ENCODE data around the gene ZCWPW1.

The ZCWPW1 gene, protein sequence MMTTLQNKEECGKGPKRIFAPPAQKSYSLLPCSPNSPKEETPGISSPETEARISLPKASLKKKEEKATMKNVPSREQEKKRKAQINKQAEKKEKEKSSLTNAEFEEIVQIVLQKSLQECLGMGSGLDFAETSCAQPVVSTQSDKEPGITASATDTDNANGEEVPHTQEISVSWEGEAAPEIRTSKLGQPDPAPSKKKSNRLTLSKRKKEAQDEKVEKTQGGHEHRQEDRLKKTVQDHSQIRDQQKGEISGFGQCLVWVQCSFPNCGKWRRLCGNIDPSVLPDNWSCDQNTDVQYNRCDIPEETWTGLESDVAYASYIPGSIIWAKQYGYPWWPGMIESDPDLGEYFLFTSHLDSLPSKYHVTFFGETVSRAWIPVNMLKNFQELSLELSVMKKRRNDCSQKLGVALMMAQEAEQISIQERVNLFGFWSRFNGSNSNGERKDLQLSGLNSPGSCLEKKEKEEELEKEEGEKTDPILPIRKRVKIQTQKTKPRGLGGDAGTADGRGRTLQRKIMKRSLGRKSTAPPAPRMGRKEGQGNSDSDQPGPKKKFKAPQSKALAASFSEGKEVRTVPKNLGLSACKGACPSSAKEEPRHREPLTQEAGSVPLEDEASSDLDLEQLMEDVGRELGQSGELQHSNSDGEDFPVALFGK

GRCh38 chr7:100428199-100428966 lies at the start of gene ZCWPW1:
TSS of gene ZCWPW1 (minus strand) at chr7:100428703. CDS start at chr7:100420649, 8,054 bp downstream.
- DNase-seq (ENCODE audit: low read depth in 2 of 2), result peak; percentile 96 to 97

DNA sequence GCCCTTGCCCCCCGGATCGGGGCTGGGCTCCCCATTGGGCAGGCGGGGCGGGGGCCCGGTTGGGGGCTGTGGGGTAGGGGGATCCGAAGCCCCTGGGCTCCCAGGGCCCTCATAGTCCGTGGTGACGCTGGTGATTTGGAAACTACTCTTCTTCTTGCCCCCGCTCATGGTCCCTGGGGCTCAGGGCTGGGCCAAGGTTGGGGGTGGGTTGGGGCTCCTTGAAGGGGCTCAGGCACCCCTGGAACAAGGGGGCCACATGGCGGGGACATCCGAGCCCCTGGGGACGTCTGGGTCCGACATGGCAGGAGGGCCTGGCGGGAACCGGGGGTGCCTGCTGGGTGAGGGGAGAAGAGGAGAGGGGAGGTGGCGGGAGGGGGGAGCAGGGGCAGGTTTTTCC lies 49.4 kb upstream of the ZCWPW1 start:
- DNase-seq (ENCODE audit: low read depth in 2 of 2), result no peak

DNA sequence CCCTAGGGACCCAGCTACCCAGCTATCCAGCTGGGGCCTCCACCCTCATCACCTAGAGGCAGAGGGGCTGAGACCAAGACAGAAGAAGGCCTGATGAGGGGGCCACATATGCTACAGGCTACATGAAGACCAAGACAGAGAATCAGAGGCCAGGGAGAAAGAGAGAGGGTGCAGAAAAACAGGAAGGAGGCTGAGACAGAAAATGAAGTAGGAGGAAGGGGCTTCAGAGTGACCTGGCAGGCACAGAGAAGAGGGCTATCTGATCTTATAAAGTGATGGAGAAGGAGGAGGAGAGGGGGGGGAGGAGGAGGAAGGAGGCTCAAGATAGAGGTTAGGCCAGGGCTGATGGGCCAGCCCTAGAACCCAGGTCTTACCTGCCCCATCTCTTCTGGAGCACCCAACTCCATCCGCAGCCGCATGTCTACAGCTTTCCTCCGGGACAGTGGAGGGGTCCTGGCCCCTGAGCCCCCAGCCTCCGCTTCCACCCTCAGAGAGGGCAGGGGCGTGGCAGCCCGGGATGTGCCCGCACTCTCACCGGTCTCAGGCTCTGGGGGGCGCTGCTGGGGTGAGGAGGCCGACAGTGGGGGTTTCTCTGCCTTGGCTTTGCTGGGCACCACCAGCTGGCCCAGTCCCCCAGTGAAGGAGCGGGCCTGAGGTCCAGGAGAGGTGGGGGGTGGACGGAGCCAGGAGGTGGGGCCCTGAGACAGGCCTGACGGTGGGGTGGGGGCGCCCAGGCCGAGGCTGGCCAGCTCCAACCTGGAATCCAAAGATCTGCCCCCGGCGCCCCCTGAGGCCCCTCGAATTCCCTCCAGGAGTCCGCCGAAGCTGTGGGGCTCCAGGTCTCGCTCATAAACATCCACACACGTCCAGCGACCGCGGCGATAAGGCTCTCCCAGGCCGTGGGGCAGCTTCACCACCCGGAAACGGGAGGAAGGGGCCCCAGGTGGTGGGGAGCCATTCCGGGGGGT lies 48.7 kb upstream of the ZCWPW1 start:
- DNase-seq (ENCODE audit: low read depth in 2 of 2), result peak in 1 of 2 donors; percentile 51

DNA sequence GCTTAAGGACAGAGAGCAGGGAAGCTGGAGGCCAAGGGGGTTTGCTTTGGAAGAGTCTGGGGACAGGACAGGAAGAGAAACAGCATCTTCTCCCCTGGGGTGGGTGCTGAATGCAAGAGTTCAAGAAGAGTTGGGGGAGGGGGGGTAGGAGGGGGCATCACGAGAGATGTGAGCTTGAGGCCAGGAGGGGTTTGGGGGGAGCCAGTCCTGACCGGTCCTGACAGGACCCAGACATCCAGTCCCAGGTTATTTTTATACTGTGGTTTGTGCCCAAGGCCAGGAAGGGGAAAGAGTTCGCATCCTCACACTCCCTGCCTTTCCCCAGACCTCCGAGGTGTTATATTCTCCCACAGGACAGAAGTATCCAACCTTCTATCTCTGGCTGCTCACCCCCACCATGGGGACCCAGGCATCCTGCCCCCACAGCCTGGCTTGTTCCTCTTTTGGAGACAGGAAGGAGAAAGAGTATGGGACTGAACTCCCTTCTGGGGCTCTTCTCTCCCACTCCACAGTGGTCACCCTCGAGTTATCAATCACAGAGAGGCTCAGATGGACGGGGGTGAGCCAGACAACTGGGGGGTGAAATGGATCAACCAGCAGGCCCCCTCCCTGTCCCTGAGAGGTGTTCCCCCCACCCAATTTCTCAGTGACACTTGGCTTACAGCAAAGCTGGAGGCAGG lies 47.7 kb upstream of the ZCWPW1 start:
- no peak for DNase-seq (ENCODE audit: low read depth in 2 of 2)

DNA sequence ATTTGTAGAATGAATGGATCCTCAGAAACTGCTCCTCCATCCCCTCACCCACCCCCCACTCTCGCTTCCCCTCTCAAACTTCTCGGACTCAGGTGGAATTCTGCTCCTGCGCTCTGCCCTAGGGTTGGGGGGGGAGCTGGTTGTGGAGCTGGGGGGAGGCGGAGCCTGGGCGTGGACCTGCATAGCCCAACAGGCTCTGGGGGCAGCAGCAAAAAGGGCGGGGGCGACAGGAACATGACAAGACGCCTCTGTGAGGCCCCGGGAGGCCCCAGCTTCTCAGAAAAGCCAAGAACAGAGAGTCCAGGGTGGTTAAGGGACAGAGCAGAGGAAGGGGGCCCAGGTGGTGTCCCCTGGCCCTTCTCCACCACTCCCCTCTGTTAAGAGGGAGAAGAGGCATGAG lies 47.0 kb upstream of the ZCWPW1 start:
- DNase-seq (ENCODE audit: low read depth in 2 of 2), result no peak

- no peak for DNase-seq (ENCODE audit: low read depth in 2 of 2)
These were observed 44.5 kb upstream of the ZCWPW1 start for GRCh38 chr7:100472854-100473499.

- no peak for DNase-seq (ENCODE audit: low read depth in 2 of 2)
These were observed 43.8 kb upstream of the ZCWPW1 start for GRCh38 chr7:100472121-100472851.

- DNase-seq (ENCODE audit: low read depth in 2 of 2), result no peak
These were observed 42.5 kb upstream of the ZCWPW1 start for GRCh38 chr7:100471021-100471420.

DNA sequence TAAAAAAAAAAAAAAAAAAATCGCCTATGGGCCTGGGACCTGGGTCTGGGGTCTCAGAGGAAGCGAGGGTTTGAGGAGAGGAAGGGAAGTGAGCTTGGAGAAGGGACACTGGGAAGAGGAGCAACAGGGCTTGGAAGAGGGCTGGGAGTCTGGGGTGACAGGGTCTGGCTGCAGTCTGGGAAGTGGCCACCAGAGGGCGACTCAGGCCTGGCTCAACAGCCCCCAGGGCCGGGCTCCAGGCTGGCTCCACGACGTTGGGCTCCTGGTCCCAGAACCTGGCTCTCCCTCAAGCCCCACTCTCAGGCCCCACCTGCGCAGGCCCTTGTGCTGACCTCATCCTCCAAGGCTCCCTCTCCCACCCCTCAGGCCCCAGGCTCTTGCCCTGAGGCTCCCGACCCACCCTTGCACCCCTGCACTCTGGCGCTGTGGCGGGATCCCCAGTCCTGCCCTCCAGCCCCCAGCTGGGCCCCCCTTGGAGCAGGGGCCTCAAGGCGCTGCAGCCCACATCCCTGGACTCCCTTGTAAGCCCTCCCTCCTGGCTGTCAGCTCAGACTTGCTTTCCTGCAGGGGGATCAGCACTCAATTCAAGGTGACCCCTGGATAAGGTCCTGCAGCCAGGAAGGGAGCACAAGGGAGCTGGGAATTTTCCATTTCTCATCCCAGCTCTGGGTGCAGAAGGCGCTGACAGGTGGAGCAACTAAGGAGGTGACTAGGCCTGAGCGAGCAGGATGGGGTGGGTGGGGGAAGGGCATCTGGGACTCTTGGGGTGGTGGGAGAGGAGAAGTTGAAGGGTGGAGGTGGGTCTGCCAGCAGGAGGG lies 40.9 kb upstream of the ZCWPW1 start:
- DNase-seq (ENCODE audit: low read depth in 2 of 2), result peak; percentile 73 to 88

DNA sequence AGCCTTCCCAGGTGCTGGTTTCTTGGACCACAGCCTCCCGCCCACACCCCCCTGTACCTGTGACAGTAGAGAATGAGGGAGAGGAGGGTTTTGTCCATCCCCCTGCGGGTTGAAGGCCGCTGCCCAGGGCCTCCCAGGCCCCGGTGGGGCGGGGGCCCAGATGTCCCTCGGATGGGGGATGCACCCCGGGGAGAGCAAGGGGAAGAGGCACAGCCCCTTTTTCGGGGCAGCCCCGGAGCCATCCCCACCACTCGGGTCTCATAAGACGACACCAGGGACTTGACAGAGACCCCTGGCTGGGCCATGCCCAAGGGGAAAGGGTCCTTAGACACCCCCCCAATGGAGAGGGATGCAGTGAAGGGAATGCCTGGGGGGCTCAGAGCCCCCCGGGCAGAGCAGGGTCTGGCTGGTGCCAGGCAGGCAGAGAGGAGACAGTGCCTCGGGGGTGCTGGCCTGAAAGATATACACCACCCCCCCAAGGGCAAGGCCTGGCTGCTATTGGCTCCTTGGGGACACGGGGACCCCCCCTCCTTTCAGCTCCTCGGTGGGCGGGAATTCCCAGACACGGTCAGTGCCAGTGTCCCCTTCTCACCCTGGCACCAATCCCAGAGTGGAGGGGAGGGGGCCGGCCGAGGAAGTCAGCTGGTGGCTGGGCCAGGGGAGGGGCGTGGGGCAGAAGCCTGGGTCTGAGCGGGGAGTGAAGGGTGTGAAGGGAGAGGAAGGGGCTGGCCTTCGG lies 39.3 kb upstream of the ZCWPW1 start:
- DNase-seq (ENCODE audit: low read depth in 2 of 2), result no peak

- no peak for DNase-seq (ENCODE audit: low read depth in 2 of 2)
These were observed 38.4 kb upstream of the ZCWPW1 start for GRCh38 chr7:100466653-100467605.

DNA sequence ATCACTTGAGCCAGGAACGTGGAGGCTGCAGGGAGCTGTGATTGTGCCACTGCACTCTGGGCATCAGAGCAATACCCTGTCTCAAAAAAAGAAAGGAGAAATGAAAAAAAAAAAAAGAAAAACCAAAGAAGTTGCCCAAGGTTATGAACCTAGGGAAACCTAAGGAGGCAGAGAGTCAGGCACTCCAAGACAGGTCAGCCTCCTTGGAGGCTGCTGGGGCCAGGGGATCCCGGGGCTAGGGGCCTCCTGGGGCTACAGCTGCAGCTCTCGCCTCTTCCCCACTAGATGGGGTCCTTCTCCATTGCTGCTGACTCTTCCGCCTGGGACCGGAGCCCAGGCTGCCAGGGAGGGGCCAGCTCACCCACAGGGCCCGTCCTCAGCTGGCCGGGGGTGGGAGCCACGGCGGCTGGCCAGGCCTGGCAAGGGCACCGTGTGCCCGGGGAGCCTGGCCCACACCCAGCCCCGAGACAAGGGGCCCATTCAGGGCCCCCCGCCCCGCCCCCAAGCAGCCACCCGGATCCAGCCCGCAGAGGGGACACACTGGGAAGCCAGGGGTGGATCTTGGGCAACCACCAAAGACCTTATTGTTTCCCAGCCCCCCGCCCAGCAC lies 37.3 kb upstream of the ZCWPW1 start:
- DNase-seq (ENCODE audit: low read depth in 2 of 2), result no peak

- DNase-seq (ENCODE audit: low read depth in 2 of 2), result no peak
These were observed 36.8 kb upstream of the ZCWPW1 start for GRCh38 chr7:100465299-100465698.

GRCh38 chr7:100464791-100465190 lies 36.3 kb upstream of the ZCWPW1 start:
- no peak for DNase-seq (ENCODE audit: low read depth in 2 of 2)

- no peak for DNase-seq (ENCODE audit: low read depth in 2 of 2)
These were observed 35.7 kb upstream of the ZCWPW1 start, which contains the start of gene SPACDR for GRCh38 chr7:100464210-100464660. TSS of gene SPACDR (minus strand) at chr7:100464260. CDS start at chr7:100464025, 235 bp downstream.

DNA sequence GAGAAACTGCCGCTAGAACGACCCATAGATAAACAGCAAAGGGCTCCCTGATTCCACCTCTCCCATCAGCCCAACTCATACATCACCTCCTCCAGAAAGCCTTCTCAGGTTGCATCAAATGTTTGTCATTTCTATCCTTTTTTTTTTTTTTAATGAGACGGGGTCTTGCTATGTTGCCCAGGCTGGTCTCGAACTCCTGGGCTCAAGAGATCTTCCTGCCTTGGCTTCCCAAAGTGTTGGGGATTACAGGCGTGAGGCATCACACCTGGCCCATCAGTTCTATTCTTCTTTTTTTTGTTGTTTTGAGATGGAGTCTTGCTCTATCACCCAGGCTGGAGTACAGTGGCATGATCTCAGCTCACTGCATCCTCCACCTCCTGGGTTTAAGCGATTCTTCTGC lies 28.5 kb upstream of the ZCWPW1 start:
- no peak for DNase-seq (ENCODE audit: low read depth in 2 of 2)
